GM23338 (cell line): ENCODE results near the gene PTPA. TPM values are rescaled to one million over a fixed set of nuclear protein-coding genes. Genes with fewer than 3 reads are reported as not detected.

ENCODE experiments used
- ATAC-seq: fragments of 200-7000 bp; cut with Tn5 transposase; 3 replicates; pipeline ENCODE4 v1.9.1; 2020
- DNase-seq: peaks from one replicate; pipeline ENCODE4 v3.0.0-alpha.2; 2015; ENCODE audit warnings: low spot score
- H2AFZ ChIP-seq: fragments of 200-600 bp; sonication (generic); 2 replicates; pipeline ENCODE4 v1.8.0; 2016; ENCODE audit warnings: antibody characterized with exemption, mild to moderate bottlenecking, moderate library complexity
- H3F3A ChIP-seq: fragments of 200-600 bp; sonication (generic); replicated peaks from 2 replicates; pipeline ENCODE4 v1.8.0; 2017; ENCODE audit warnings: antibody characterized with exemption, mixed run types, low read depth
- H3K27ac ChIP-seq: fragments of 200-600 bp; sonication (generic); 2 replicates; pipeline ENCODE4 v1.6.1; 2016; ENCODE audit warnings: low read depth
- H3K27me3 ChIP-seq: fragments of 200-600 bp; sonication (generic); 2 replicates; pipeline ENCODE4 v1.8.0; 2016; ENCODE audit warnings: mild to moderate bottlenecking, mixed run types, moderate library complexity; ENCODE audit not compliant: insufficient read depth
- H3K36me3 ChIP-seq: fragments of 200-600 bp; sonication (generic); 2 replicates; pipeline ENCODE4 v1.8.0; 2016; ENCODE audit warnings: mild to moderate bottlenecking; ENCODE audit not compliant: insufficient read depth
- H3K4me1 ChIP-seq: fragments of 200-600 bp; sonication (generic); 2 replicates; pipeline ENCODE4 v1.8.0; 2016; ENCODE audit warnings: mild to moderate bottlenecking, moderate library complexity; ENCODE audit not compliant: insufficient read depth
- H3K4me2 ChIP-seq: fragments of 200-600 bp; sonication (generic); 2 replicates; pipeline ENCODE4 v1.7.1; 2017; ENCODE audit warnings: mixed run types
- H3K4me3 ChIP-seq: fragments of 200-600 bp; sonication (generic); 2 replicates; pipeline ENCODE4 v1.6.1; 2016; ENCODE audit warnings: mixed run types
- H3K79me2 ChIP-seq: fragments of 200-600 bp; sonication (generic); replicated peaks from 2 replicates; pipeline ENCODE4 v1.8.0; 2017; ENCODE audit warnings: mild to moderate bottlenecking; ENCODE audit not compliant: insufficient read depth
- H3K9me2 ChIP-seq: fragments of 200-600 bp; sonication (generic); 2 replicates; pipeline ENCODE4 v1.8.0; 2017; ENCODE audit not compliant: insufficient read depth
- H4K20me1 ChIP-seq: fragments of 200-600 bp; sonication (generic); replicated peaks from 2 replicates; pipeline ENCODE4 v1.8.0; 2017; ENCODE audit warnings: mild to moderate bottlenecking; ENCODE audit not compliant: insufficient read depth
- H3K27ac Mint-ChIP-seq: 2 replicates; pipeline ENCODE4 v1.8.0; 2020; ENCODE audit warnings: inconsistent platforms, mild to moderate bottlenecking, moderate library complexity, mixed read lengths
- H3K27me3 Mint-ChIP-seq: 3 replicates; pipeline ENCODE4 v1.8.0; 2022; ENCODE audit warnings: low read depth, mild to moderate bottlenecking, moderate library complexity, mixed read lengths, inconsistent platforms; ENCODE audit not compliant: insufficient read depth, poor library complexity
- H3K36me3 Mint-ChIP-seq: 3 replicates; pipeline ENCODE4 v1.8.0; 2021; ENCODE audit warnings: low read depth, mild to moderate bottlenecking, inconsistent platforms, moderate library complexity, mixed read lengths
- H3K4me1 Mint-ChIP-seq: 3 replicates; pipeline ENCODE4 v1.8.0; 2020; ENCODE audit warnings: mild to moderate bottlenecking, inconsistent platforms, mixed read lengths
- H3K4me3 Mint-ChIP-seq: 3 replicates; pipeline ENCODE4 v1.8.0; 2021; ENCODE audit warnings: moderate library complexity, mild to moderate bottlenecking, inconsistent platforms, mixed read lengths
- H3K9me3 Mint-ChIP-seq: 3 replicates; pipeline ENCODE4 v1.8.0; 2020; ENCODE audit warnings: moderate library complexity, mild to moderate bottlenecking, inconsistent platforms, mixed read lengths
- CREB1 ChIP-seq: fragments of 250-450 bp; sonication (Bioruptor Pico); IDR thresholded peaks from 2 replicates; pipeline ENCODE4 v1.5.0; 2020; ENCODE audit warnings: low read depth, mild to moderate bottlenecking, moderate library complexity
- CTCF ChIP-seq, 2 experiments: fragments of 200-600 bp in 1 of 2; sonication (generic) in 1 of 2; conservative IDR thresholded peaks; 2 replicates each; pipeline versions ENCODE4 v1.5.1 to v1.6.1; 2016 to 2017; ENCODE audit warnings: antibody characterized with exemption in 2 of 2, low read depth in 2 of 2, mild to moderate bottlenecking in 2 of 2, moderate library complexity in 1 of 2
- EZH2 ChIP-seq: fragments of 200-600 bp; sonication (generic); IDR thresholded peaks from one replicate; pipeline ENCODE4 v1.8.0; 2017; ENCODE audit warnings: antibody characterized with exemption, mild to moderate bottlenecking, low read depth; ENCODE audit not compliant: unreplicated experiment
- EZH2phosphoT487 ChIP-seq: fragments of 200-600 bp; sonication (generic); IDR thresholded peaks from one replicate; pipeline ENCODE4 v1.8.1; 2018; ENCODE audit warnings: antibody characterized with exemption; ENCODE audit not compliant: unreplicated experiment
- JUNB ChIP-seq: IDR thresholded peaks from one replicate; pipeline ENCODE4 v1.6.1; 2016; ENCODE audit warnings: antibody characterized with exemption; ENCODE audit not compliant: unreplicated experiment
- NANOG ChIP-seq: IDR thresholded peaks from 2 replicates; pipeline ENCODE4 v1.6.1; 2016; ENCODE audit warnings: antibody characterized with exemption, borderline replicate concordance
- POLR2AphosphoS5 ChIP-seq: IDR thresholded peaks from 2 replicates; pipeline ENCODE4 v1.6.1; 2016; ENCODE audit warnings: antibody characterized with exemption, low read depth
- REST ChIP-seq: IDR thresholded peaks from one replicate; pipeline ENCODE4 v1.6.1; 2018; ENCODE audit warnings: antibody characterized with exemption; ENCODE audit not compliant: unreplicated experiment
- STAT1 ChIP-seq: IDR thresholded peaks from one replicate; pipeline ENCODE4 v1.6.1; 2016; ENCODE audit warnings: antibody characterized with exemption; ENCODE audit not compliant: unreplicated experiment
- ZNF114 ChIP-seq: fragments of 250-450 bp; sonication (Bioruptor Pico); IDR thresholded peaks from 2 replicates; pipeline ENCODE4 v1.5.0; 2020; ENCODE audit warnings: mild to moderate bottlenecking, moderate library complexity
- ZNF331 ChIP-seq: fragments of 250-450 bp; sonication (Bioruptor Pico); IDR thresholded peaks from 2 replicates; pipeline ENCODE4 v1.5.0; 2020; ENCODE audit warnings: low read depth, mild to moderate bottlenecking, moderate library complexity
- ZNF462 ChIP-seq: fragments of 250-450 bp; sonication (Bioruptor Pico); IDR thresholded peaks from 2 replicates; pipeline ENCODE4 v1.5.0; 2020; ENCODE audit warnings: mild to moderate bottlenecking, moderate library complexity
- polyA plus RNA-seq: library from polyadenylated mRNA; unstranded; fragments of >200 nt; fragmentation: Nextera tagmentation; extraction: Ambion mirVana; gene quantifications from 2 replicates; pipeline ENCODE4 v1.2.1, GENCODE V29; 2016
- total RNA-seq: library from RNA; depleted of rRNA; stranded (reverse); fragments of >200 nt; shearing (Covaris generic); gene quantifications from 2 replicates; pipeline ENCODE4 v1.2.3, GENCODE V29; 2014
- TF ChIP-seq, protein P1 (sequence below): IDR thresholded peaks from 2 replicates; pipeline ENCODE4 v1.6.1; 2016; ENCODE audit warnings: antibody characterized with exemption

PTPA gene
- total and polyA plus RNA-seq, 2 experiments from 2014 or later, result 53.9 to 122 TPM

DNA sequence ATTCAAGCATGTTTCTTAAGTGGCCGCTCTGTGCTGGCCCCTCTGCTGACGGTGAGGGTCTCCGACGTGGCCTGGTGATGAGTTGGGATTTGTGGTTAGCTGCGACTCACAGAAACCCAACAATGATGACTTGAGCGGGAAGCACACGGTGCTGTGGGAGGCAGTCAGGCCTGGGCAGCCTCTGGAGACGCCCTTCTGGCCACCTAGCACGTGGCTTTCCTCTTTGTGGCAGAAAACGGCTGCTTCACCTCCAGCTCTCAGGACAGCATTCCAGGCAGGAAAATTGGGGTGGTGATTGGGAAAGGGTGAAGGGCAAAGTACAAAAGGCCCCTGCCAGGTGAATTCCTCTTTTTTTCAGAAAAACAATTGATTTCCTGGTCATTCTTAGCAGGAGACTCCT lies 84.4 kb downstream of the PTPA start:
- Histone ChIP-seq H2AFZ (no peak overlapping the region), H3K4me1 (peaks cover 4% of the 10 kb centered on the region; the same call in 1 of the 2 replicates), H4K20me1 (no peaks in the 10 kb centered on the region), H3K27me3 (peaks cover 26% of the 10 kb centered on the region), H3K79me2 (no peaks in the 10 kb centered on the region), H3K4me3 (no peak overlapping the region), H3K9me2 (no peaks in the 10 kb centered on the region), H3F3A (no peaks in the 10 kb centered on the region), H3K4me2 (no peak overlapping the region), H3K27ac (no peak overlapping the region), H3K36me3 (no peaks in the 10 kb centered on the region)
- H3K4me1 Mint-ChIP-seq, result peaks cover 13% of the 10 kb centered on the region
- peaks cover 3% of the 10 kb centered on the region for H3K36me3 Mint-ChIP-seq
- ATAC-seq, result no peak
- no peak for DNase-seq
- H3K27me3 Mint-ChIP-seq, result peaks cover 26% of the 10 kb centered on the region
- H3K4me3 Mint-ChIP-seq, result no peak overlapping the region
- no peak for TF ChIP-seq JUNB
- TF ChIP-seq EZH2phosphoT487, result no peak
- no peak for TF ChIP-seq ZNF331 (CRISPR knock-in tag)
- TF ChIP-seq POLR2AphosphoS5, result no peak
- TF ChIP-seq ZNF462 (CRISPR knock-in tag), result no peak
- TF ChIP-seq REST, result no peak
- no peak for TF ChIP-seq EZH2
- no peak for TF ChIP-seq STAT1
- no peak for TF ChIP-seq CREB1 (CRISPR knock-in tag)
- no peak for TF ChIP-seq ZNF114 (CRISPR knock-in tag)
- TF ChIP-seq, protein P1, sequence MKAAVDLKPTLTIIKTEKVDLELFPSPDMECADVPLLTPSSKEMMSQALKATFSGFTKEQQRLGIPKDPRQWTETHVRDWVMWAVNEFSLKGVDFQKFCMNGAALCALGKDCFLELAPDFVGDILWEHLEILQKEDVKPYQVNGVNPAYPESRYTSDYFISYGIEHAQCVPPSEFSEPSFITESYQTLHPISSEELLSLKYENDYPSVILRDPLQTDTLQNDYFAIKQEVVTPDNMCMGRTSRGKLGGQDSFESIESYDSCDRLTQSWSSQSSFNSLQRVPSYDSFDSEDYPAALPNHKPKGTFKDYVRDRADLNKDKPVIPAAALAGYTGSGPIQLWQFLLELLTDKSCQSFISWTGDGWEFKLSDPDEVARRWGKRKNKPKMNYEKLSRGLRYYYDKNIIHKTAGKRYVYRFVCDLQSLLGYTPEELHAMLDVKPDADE, result no peak
- TF ChIP-seq CTCF (conservative IDR thresholded peaks at IDR 0.05; ENCODE audit: low read depth in 2 of 2), result no peak
- TF ChIP-seq NANOG, result no peak
- H3K27ac Mint-ChIP-seq, result no peak overlapping the region
- peaks cover 8% of the 10 kb centered on the region; the same call in 2 of the 3 replicates for H3K9me3 Mint-ChIP-seq
